Measurements from ENCODE around the gene ABHD12. TPM values are rescaled to one million over a fixed set of nuclear protein-coding genes. Genes with fewer than 3 reads are reported as not detected.

ABHD12 gene
- total RNA-seq, 1 donor from 2014 or later: 42.9 TPM

DNA sequence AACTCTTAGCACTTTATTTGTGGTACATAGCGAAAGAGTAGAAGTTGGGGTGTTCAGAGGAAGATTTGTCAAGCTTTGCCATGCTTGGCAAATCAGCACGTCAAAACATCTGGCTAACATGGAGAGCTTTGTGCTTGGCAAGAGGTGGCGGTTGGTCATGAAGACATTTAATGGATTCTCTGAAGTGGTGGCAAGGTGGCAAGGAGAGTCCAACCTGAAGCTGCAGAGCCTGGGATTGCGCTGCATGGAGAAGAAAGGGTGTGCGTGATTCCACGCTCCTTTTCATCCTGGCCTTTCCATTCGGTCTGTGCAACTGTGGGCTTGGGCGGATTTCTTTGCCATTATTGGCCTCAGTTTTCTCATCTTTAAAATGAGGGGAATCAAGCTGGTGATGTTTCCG is 139.6 kb downstream of the ABHD12 start:
- DNase-seq (ENCODE audit: extremely low spot score, unreplicated experiment): no peak
- peak overlapping the region; percentile 94 for H3K4me3 Mint-ChIP-seq (ENCODE audit: unreplicated experiment)

DNA sequence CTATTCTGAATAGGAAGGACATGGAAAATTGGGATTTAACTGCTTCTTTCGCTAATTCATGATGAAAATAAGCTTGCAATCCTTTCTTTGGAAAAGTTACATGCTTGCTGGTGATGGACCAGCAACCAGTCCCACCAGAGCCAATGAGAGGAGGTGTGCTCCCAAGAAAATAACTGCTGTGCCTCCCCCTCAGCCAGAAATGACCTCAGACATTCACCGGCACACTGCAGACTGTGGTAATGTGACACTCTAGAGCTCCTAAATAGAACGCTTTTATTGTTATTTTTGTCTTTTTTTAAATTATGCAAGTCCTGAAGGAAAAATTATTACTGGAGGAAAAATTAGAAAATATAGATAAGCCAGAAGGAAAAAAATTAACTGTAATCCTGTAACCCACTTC is 140.1 kb downstream of the ABHD12 start:
- TF ChIP-seq, protein P1, sequence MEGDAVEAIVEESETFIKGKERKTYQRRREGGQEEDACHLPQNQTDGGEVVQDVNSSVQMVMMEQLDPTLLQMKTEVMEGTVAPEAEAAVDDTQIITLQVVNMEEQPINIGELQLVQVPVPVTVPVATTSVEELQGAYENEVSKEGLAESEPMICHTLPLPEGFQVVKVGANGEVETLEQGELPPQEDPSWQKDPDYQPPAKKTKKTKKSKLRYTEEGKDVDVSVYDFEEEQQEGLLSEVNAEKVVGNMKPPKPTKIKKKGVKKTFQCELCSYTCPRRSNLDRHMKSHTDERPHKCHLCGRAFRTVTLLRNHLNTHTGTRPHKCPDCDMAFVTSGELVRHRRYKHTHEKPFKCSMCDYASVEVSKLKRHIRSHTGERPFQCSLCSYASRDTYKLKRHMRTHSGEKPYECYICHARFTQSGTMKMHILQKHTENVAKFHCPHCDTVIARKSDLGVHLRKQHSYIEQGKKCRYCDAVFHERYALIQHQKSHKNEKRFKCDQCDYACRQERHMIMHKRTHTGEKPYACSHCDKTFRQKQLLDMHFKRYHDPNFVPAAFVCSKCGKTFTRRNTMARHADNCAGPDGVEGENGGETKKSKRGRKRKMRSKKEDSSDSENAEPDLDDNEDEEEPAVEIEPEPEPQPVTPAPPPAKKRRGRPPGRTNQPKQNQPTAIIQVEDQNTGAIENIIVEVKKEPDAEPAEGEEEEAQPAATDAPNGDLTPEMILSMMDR (IDR thresholded peaks at IDR 0.05): no peak
- H3K4me1 Mint-ChIP-seq (ENCODE audit: unreplicated experiment): peaks cover 73% of the 10 kb centered on the region
- H3K9me3 Mint-ChIP-seq (ENCODE audit: unreplicated experiment): no peaks in the 10 kb centered on the region
- no peaks in the 10 kb centered on the region for H3K27me3 Mint-ChIP-seq (ENCODE audit: unreplicated experiment)
- peak overlapping the region; percentile 94 for H3K4me3 Mint-ChIP-seq (ENCODE audit: unreplicated experiment)
- DNase-seq (ENCODE audit: extremely low spot score, unreplicated experiment): no peak
- H3K27ac Mint-ChIP-seq (ENCODE audit: unreplicated experiment): peak overlapping the region; percentile 87
- peaks cover 16% of the 10 kb centered on the region for H3K36me3 Mint-ChIP-seq (ENCODE audit: unreplicated experiment)

More for the DNA sequence above, 139.6 kb downstream of the ABHD12 start:
- peak overlapping the region; percentile 69 for H3K27ac Mint-ChIP-seq (ENCODE audit: unreplicated experiment)
- peaks cover 16% of the 10 kb centered on the region for H3K36me3 Mint-ChIP-seq (ENCODE audit: unreplicated experiment)
- peaks cover 70% of the 10 kb centered on the region for H3K4me1 Mint-ChIP-seq (ENCODE audit: unreplicated experiment)
- no peaks in the 10 kb centered on the region for H3K27me3 Mint-ChIP-seq (ENCODE audit: unreplicated experiment)
- TF ChIP-seq, protein P1 (IDR thresholded peaks at IDR 0.05): no peak
- H3K9me3 Mint-ChIP-seq (ENCODE audit: unreplicated experiment): no peaks in the 10 kb centered on the region

Other genes starting within 250 kb of the ABHD12 start
- 62.0 and 62.5 TPM in 2 replicates for gene ENTPD6, start 195.1 kb downstream of the ABHD12 start, total RNA-seq
- gene PYGB, start 142.8 kb downstream of the ABHD12 start, total RNA-seq: 234 and 251 TPM in 2 replicates
- gene GINS1, start 16.8 kb upstream of the ABHD12 start, total RNA-seq: 5.8 and 6.2 TPM in 2 replicates
- 20.4 and 20.8 TPM in 2 replicates for gene NINL, start 194.7 kb upstream of the ABHD12 start, total RNA-seq
- gene NANP, start 233.2 kb upstream of the ABHD12 start, total RNA-seq: 6.0 and 6.6 TPM in 2 replicates